KMS-11 (cell line): ENCODE data around the gene ACAT2.

Experiments
- H2AFZ ChIP-seq: fragments of 200-600 bp; sonication (generic); 2 replicates; pipeline ENCODE4 v1.6.1; 2016; ENCODE audit warnings: antibody characterized with exemption, mixed run types, low read depth
- H3K27ac ChIP-seq: fragments of 200-600 bp; sonication (generic); 2 replicates; pipeline ENCODE4 v1.6.1; 2016; ENCODE audit warnings: mild to moderate bottlenecking, mixed run types
- H3K27me3 ChIP-seq: fragments of 200-600 bp; sonication (generic); 2 replicates; pipeline ENCODE4 v1.6.1; 2017; ENCODE audit warnings: mild to moderate bottlenecking, low read depth, mixed run types, moderate library complexity; ENCODE audit not compliant: insufficient read depth
- H3K36me3 ChIP-seq: fragments of 200-600 bp; sonication (generic); 2 replicates; pipeline ENCODE4 v1.6.1; 2017; ENCODE audit warnings: mild to moderate bottlenecking, mixed run types; ENCODE audit not compliant: insufficient read depth
- H3K4me1 ChIP-seq: fragments of 200-600 bp; sonication (generic); 2 replicates; pipeline ENCODE4 v1.6.1; 2016; ENCODE audit warnings: mild to moderate bottlenecking, low read depth, mixed run types; ENCODE audit not compliant: poor library complexity, severe bottlenecking
- H3K4me2 ChIP-seq: fragments of 200-600 bp; sonication (generic); 2 replicates; pipeline ENCODE4 v1.7.0; 2016; ENCODE audit warnings: mild to moderate bottlenecking, mixed run types
- H3K4me3 ChIP-seq: fragments of 200-600 bp; sonication (generic); IDR thresholded peaks from 2 replicates; pipeline ENCODE4 v1.6.1; 2017; ENCODE audit warnings: low read depth, low read length, mixed read lengths; ENCODE audit not compliant: insufficient read depth
- H3K79me2 ChIP-seq: fragments of 200-600 bp; sonication (generic); 2 replicates; pipeline ENCODE4 v1.6.1; 2016; ENCODE audit warnings: low read depth, mixed run types; ENCODE audit not compliant: insufficient read depth
- H3K9ac ChIP-seq: fragments of 200-600 bp; sonication (generic); 2 replicates; pipeline ENCODE4 v1.6.1; 2016; ENCODE audit warnings: mild to moderate bottlenecking, mixed run types
- H4K20me1 ChIP-seq: fragments of 200-600 bp; sonication (generic); 2 replicates; pipeline ENCODE4 v1.6.1; 2016; ENCODE audit warnings: mild to moderate bottlenecking, mixed run types; ENCODE audit not compliant: insufficient read depth
- TF ChIP-seq, protein P1 (sequence below): fragments of 200-600 bp; sonication (generic); conservative IDR thresholded peaks from 2 replicates; pipeline ENCODE4 v1.6.1; 2017; ENCODE audit warnings: low read depth, mild to moderate bottlenecking, antibody characterized with exemption, low read length, moderate library complexity, mixed read lengths

The ACAT2 gene

DNA sequence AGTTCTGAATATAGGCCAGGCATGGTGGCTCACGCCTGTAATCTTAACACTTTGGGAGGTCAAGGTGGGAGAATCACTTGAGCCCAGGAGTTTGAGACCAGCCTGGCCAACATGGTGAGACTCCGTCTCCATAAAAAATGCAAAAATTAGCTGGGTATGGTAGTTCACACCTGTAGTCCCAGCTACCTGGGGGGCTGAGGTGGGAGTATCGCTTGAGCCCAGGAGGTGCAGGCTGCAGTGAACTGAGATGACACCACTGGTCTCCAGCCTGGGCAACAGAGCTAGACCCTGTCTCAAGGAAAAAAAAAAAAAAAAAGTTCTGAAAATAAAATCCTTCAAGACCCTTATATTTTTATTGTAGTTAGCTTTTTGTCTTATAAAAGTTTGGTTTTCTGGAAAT, 46.2 kb upstream of the ACAT2 start:
- H3K79me2 ChIP-seq: no peaks in the 10 kb centered on the region
- no peak overlapping the region for H3K9ac ChIP-seq
- H3K4me2 ChIP-seq: no peak overlapping the region
- no peaks in the 10 kb centered on the region for H3K4me1 ChIP-seq
- H3K36me3 ChIP-seq: no peaks in the 10 kb centered on the region
- no peak overlapping the region for H2AFZ ChIP-seq
- H3K4me3 ChIP-seq: no peak overlapping the region
- no peak overlapping the region for H3K27ac ChIP-seq
- H4K20me1 ChIP-seq: no peaks in the 10 kb centered on the region
- H3K27me3 ChIP-seq: no peaks in the 10 kb centered on the region
- TF ChIP-seq, protein P1, sequence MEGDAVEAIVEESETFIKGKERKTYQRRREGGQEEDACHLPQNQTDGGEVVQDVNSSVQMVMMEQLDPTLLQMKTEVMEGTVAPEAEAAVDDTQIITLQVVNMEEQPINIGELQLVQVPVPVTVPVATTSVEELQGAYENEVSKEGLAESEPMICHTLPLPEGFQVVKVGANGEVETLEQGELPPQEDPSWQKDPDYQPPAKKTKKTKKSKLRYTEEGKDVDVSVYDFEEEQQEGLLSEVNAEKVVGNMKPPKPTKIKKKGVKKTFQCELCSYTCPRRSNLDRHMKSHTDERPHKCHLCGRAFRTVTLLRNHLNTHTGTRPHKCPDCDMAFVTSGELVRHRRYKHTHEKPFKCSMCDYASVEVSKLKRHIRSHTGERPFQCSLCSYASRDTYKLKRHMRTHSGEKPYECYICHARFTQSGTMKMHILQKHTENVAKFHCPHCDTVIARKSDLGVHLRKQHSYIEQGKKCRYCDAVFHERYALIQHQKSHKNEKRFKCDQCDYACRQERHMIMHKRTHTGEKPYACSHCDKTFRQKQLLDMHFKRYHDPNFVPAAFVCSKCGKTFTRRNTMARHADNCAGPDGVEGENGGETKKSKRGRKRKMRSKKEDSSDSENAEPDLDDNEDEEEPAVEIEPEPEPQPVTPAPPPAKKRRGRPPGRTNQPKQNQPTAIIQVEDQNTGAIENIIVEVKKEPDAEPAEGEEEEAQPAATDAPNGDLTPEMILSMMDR: no peak

DNA sequence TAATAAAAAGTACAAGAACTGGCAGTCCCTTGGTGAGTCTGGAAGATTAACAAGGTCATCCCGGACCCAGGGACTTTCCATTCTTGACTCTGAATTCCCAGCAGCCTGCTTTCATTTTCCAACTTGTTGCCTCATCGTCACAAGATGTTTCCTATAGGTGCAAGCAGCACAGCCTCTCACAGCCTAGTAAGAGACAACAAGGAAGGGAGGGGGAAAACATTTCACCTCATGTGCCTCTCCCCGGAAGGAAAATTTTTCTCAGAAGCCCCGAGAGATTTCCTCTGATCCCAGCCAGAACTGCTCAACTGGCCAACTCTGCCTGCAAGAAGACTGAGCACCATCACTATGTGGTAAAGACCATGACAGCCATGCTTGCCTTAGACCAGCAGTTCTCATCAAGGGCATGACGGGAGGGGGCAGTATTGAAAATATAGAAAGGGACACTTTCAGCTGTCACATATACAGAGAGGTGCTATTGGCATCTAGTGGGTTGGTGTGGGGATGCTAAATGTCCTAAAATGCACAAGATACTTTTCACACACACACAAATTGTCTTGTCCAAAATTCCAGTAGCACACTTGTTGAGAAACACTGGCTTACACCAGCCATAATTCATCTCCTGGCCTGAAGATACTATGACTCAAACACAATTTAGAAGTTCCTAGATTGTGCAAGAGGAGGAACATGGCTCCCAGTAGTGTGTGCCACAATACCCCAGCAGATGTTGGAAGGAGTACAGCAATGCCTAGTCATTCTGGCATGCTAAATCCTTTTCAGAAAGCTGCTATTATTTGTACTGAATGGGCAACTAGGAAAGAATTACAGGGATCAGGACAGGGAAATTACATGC, 45.4 kb upstream of the ACAT2 start:
- Histone ChIP-seq H4K20me1 (no peaks in the 10 kb centered on the region), H3K4me2 (no peak overlapping the region), H3K4me3 (no peak overlapping the region), H3K27me3 (no peaks in the 10 kb centered on the region), H3K36me3 (no peaks in the 10 kb centered on the region), H2AFZ (no peak overlapping the region), H3K4me1 (no peaks in the 10 kb centered on the region), H3K9ac (no peak overlapping the region), H3K27ac (no peak overlapping the region), H3K79me2 (no peaks in the 10 kb centered on the region)
- TF ChIP-seq, protein P1: no peak

GRCh38 chr6:159718634-159719033, 43.2 kb upstream of the ACAT2 start:
- Histone ChIP-seq H3K27ac (no peak overlapping the region), H3K4me2 (no peak overlapping the region), H3K4me3 (no peak overlapping the region), H3K79me2 (no peaks in the 10 kb centered on the region; the same call in 1 of the 2 replicates), H3K4me1 (no peaks in the 10 kb centered on the region), H3K27me3 (no peaks in the 10 kb centered on the region), H4K20me1 (no peaks in the 10 kb centered on the region), H2AFZ (no peak overlapping the region), H3K36me3 (no peaks in the 10 kb centered on the region), H3K9ac (no peak overlapping the region)
- TF ChIP-seq, protein P1: no peak

DNA sequence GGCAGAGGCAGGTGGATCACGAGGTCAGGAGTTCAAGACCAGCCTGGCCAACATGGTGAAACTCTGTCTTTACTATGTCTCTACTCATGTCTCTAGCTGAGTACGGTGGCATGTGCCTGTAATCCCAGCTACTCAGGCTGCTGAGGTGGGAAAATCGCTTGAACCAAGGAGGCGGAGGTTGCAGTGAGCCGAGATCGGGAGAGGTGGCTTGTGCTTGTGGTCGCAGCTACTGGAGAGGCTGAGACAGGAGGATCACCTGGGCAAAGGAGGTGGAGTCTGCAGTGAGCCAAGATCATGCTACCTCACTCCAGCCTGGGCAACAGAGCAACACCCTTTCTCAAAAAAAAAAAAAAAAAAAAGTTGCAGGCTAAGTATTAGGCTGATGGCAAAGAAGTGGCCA, 42.6 kb upstream of the ACAT2 start:
- H3K4me3 ChIP-seq: no peak overlapping the region
- H2AFZ ChIP-seq: no peak overlapping the region
- peaks cover 2% of the 10 kb centered on the region for H3K79me2 ChIP-seq
- H4K20me1 ChIP-seq: no peaks in the 10 kb centered on the region
- no peak overlapping the region for H3K4me2 ChIP-seq
- TF ChIP-seq, protein P1: no peak
- no peaks in the 10 kb centered on the region for H3K36me3 ChIP-seq
- no peaks in the 10 kb centered on the region for H3K4me1 ChIP-seq
- no peaks in the 10 kb centered on the region for H3K27me3 ChIP-seq
- H3K9ac ChIP-seq: no peak overlapping the region
- H3K27ac ChIP-seq: no peak overlapping the region
